ENCODE data around the gene SLC44A4.
"Not testable (repeated sequence)": the region's sequence is repeated elsewhere in the genome, so short reads cannot be mapped to it uniquely, and the experiment has no call there.

SLC44A4 gene

DNA sequence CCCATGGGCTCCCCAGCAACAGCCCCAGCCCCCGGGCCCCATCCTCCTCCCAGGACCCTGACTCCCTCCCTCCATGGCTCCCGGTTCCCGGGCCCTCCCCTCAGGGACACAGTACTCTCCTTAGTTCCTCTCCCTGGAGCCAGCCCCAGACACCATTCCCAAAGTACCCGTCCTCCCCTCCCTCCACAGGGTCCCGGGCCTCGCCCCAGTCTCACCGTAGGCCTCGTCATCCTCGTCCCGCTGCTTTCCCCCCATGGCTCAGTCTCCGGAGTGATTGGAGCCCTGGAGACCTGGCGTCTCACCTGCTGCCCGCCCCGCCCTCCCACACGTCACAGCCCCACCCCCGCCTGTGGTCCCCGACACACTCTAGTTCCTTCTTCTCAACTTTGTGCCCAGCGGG, at the start of gene SLC44A4:
SLC44A4 (minus strand) TSS at position 272 of the 400 bp plus-strand sequence; CDS start at position 255, 17 bp downstream.
- DNase-seq, result no peak

DNA sequence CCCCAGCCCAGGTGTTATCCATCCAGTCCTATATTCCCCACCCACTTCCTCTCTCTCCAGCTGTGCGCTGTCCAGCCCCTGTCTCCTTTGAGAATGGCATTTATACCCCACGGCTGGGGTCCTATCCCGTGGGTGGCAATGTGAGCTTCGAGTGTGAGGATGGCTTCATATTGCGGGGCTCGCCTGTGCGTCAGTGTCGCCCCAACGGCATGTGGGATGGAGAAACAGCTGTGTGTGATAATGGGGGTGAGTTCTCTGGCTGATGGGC, 49.8 kb upstream of the SLC44A4 start:
- DNase-seq, result no peak

DNA sequence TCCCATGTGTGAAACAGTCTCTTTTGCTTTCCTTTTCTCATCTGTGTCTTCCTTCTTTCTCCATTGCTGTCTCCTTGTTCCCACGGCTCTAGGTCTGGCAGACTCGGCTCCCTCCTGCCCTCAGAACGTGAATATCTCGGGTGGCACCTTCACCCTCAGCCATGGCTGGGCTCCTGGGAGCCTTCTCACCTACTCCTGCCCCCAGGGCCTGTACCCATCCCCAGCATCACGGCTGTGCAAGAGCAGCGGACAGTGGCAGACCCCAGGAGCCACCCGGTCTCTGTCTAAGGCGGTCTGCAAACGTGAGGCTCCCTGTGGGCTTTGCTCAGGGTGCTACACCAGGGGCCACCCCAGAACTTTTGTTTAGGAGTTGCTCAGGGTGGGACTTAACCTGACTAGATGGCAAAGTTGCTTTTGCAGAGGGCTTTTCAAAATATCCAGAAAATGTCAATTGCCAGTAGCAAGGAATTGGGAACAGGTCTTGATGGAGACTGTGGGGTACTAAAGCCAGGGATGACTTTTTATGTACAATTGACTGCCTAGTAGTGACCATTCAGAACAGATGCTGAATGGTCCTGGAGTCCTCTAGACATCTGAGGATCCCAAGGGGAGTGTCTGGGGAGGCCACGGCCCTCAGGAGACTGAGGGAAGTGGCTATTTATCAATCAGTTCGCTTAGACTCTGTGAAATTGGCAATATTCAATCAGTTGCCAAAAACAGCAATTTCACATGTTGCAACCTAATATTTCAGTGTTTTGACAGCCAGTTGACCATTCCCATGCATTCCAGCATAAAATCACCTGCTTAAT, 49.3 kb upstream of the SLC44A4 start:
- no peak for DNase-seq

DNA sequence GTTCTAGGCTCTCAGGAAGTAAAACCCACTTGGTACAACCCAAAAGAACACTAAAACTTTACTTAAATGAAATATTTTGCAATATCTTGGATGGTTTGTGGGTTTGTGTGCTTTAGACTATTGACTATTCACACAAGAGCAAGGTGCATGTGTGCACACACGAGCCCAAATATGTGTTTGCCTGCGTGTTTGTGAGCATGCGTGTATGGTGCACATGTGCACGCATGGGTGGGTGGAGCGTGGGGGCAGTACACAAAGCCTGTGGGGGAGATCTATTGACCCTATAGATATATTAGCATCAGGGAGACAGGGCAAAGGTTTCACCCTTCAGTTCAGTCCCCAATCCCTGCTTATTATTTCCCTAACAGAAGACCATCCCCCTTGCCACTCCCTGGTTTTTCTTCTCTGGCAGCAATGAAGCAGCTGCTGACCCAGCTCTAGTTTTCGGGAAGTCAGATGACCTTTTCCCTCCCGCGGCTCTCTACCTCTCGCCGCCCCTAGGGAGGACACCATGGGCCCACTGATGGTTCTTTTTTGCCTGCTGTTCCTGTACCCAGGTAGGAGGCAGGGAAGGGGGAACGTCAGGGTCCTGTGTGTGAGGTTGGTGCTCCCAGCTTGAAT, 48.6 kb upstream of the SLC44A4 start, which contains the start of gene C2:
C2 (plus strand) TSS at position 476 of the 621 bp plus-strand sequence; CDS start at position 512, 36 bp downstream.
- DNase-seq, result no peak

DNA sequence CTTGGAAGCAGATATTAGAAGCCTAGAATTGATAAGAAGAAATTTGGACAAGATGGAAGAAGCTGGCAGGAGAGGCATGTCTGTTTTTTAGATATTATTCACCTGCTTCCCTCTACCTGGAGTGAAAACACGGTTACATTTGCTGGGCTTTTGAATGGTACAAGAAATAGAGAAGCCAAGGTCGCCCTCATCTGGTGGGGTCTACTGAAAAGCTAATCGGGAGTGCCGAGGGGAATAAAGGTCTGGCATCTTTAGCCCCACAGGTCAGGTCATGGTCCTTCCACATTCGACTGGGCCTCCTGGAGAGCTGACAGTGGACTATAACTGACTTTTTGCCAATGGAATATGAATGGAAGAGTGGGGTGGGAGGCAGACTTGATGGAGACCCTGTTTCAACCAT, 44.1 kb upstream of the SLC44A4 start:
- no peak for DNase-seq

DNA sequence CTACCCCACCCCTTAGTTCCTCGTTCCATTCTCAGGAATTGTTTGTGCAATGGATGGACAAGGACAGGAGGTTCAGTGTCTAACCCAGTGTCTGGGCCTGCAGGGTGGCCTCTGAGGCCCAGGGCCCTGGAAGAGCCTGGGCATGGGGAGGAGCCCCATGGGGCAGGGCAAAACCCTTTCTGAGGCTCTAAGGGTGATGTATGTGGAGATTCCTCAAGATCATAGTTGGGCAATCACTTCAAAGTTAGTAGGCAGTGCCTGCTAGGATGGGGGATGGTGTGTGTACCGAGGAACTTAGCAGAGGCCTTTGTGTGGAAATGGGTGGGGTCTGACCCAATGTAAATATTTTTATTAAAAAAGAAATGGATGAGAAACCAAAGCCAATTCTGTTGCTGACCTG, 42.0 kb upstream of the SLC44A4 start:
- no peak for DNase-seq

DNA sequence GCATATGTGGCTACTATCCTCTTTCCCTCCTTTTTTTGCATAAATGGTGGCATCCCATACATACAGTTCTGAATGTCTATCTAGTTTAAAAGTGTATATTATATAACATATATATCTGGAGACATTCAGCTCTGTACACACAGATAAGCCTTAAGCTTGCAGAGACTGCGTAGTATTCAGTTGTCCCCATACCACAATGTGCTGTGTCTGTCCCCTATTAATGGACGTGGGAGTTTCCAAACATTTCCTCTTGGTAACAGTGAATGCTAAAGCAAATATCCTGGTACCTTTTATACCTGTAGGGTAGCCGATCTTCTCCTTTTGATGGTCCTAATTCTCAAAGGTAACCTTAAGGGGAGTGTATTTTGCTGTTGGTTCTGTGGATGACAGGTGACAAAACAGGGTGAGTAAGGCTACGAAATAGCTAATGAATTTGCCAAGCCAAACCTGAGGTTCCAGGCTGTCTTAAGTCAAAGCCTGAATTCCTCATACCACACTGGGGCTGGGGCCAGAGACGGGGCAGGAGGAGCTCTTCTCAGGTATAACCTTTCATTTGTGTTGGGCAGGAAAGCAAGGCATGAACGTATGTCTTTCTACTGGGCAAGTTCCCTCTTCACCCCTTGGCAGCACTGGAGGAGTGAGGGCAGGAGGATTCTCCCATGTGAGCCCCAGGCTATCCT, 41.0 kb upstream of the SLC44A4 start:
- DNase-seq, result no peak

DNA sequence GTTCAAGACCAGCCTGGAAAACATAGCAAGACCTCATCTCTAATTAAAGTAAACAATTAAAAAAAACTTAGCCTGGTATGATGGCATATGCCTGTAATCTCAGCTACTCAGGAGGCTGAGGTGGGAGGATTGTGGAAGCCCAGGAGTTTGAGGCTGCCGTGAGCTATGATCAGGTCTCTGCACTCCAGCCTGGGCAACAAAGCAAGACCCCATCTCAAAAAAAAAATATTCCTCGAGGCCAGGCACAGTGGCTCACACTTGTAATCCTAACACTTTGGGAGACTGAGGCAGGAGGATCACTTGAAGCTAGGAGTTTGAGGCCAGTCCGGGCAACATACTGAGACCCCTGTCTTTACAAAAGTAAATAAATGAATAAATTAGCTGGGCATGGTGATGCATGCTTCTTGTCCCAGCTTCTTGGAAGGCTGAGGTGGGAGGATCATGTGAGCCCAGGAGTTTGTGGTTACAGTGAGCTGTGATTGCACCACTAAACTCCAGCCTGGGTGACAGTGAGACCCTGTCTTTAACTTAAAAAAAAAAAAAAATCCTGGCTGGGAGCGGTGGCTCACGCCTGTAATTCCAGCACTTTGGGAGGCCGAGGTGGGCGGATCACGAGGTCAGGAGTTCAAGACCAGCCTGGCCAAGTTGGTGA, 39.4 kb upstream of the SLC44A4 start:
- no peak for DNase-seq

DNA sequence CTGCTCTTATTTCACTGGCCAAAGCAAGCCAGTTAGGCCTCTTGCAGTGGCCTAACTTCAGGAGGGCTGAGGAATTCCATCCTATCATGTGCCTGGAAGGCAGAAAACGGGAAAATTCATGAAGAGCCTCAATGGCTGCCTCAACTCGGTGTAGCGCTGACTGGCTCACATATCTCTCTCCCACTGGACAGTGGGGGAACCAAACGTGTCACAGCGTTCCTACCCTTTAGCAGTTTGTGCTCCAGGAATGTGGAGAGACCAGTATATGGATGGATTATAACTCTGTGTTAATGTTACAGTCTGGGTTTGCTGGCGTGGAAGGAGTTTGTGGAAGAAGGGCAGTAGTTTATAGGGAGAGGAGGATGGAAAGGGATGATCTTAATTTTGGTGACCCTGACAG, 37.0 kb upstream of the SLC44A4 start:
- DNase-seq, result no peak

DNA sequence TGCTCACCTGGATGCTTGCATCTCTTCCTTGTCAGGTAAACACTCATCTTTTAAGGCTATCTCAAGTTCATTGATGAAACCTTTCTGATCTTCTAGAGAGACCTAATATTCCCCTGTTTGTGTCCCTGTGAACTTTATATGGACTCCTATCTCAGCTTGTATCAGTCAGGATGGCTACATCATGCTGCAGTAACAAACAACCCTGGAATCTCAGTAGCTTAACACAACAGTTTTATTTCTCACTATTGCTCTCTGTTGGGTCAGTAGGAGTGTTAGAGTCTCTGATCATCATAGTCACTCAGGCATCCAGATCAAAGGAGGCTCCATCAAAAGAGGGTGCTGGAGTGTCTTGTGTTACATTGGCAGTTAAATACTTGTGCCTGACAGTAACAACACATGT, 36.6 kb upstream of the SLC44A4 start:
- DNase-seq, result no peak

DNA sequence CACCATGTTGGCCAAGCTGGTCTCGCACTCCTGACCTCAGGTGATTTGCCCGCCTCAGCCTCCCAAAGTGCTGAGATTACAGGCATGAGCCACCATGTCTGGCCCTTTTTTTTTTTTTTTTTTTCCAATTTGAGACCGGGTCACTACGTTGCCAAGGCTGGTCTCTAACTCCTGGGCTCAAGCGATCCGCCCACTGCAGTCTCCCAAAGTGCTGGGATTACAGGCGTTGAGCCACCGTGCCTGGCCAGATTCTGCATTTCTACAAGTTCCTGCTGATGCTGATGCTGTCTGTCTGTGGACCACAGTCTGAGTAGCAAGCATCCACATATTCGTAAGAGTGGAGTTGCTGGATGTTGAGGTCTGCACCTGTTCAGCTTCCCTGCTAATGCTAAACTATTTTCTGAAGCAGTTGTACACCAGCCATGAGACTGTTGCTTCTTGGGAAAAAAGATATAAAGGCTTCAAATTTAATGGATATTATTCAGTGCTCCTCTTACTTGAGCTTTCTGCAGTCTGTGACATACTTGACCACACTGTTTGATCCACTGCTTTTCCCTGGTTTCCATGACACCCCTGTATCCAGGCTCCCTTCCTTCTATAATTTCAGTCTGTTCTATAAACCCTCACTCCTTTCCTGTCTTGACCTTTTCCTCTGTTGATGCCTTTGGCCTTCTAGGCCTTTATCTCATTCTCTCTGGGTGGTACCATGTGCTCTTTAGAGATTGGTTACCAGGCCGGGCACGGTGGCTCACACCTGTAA, 33.2 kb upstream of the SLC44A4 start:
- no peak for DNase-seq

DNA sequence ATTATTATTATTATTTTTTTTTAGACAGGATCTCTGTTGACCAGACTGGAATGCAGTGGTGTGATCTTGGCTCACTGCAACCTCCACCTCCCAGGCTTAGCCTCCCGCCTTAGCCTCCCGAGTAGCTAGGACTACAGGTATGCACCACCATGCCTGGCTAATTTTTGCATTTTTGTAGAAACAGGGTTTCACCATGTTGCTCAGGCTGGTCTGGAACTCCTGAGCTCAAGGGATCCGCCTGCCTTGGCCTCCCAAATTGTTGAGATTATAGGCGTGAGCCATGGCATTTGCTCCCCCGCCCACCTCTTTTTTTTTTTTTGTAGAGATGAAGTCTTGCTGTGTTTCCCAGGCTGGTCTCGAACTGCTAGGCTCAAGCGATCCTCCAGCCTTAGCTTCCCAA, 30.5 kb upstream of the SLC44A4 start:
- DNase-seq, result not testable (repeated sequence)

DNA sequence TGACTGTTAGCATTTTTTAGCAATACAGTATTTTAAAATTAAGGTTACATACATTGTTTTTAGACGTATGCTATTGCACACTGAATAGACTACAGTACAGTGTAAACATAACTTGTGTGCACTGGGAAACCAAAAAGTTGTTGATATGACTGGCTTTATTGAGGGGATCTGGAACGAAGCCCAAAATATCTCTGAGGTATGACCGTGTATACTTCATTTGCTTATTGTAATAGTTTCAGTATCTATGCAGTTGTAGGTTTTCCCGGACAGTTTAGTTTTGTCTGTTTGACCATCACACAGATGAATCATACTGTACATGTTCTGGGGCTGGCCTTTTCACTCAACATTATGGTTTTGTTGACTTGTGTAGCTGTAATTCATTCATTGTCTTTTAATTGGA, 30.0 kb upstream of the SLC44A4 start:
- DNase-seq, result no peak

DNA sequence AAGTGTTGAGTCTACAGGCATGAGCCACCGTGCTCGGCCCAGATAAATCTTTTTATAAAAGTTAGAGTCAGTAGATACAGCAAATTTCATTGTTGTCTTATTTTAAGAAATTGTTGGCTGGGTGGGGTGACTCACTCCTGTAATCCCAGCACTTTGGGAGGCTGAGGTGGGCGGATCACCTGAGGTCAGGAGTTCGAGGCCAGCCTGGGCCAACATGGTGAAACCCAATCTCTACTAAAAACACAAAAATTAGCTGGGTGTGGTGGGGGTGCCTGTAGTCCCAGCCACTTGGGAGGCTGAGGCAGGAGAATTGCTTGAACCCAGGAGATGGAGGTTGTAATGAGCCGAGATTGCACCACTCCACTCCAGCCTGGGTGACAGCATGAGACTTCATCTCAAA, 29.5 kb upstream of the SLC44A4 start:
- DNase-seq, result not testable (repeated sequence)

DNA sequence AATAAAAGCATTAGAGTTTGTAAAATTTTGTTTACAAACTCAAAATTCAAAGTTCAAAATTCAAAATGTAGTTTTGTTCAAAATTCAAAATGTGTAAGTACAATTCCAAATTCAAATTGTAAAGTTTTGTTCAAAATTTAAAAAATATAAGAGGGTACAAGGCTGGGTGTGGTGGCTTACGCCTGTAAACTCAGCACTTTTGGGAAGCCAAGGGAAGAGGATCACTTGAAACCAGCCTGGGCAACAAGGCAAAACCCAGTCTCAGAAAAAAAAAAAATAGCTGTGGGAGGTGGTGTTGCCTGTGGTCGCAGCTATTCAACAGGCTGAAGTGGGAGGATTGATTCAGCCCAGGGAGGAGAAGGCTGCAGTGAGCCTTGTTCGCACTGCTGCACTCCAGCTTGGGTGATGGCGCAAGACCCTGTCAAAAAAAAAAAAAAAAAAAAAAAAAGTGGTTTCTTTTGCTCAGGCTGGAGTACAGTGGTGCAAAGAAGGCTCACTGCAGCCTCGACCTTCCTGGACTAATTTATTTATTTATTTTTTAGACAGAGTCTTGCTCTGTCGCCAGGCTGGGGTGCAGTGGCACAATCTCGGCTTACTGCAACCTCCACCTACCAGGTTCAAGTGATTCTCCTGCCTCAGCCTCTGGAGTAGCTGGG, 28.5 kb upstream of the SLC44A4 start:
- no peak for DNase-seq

DNA sequence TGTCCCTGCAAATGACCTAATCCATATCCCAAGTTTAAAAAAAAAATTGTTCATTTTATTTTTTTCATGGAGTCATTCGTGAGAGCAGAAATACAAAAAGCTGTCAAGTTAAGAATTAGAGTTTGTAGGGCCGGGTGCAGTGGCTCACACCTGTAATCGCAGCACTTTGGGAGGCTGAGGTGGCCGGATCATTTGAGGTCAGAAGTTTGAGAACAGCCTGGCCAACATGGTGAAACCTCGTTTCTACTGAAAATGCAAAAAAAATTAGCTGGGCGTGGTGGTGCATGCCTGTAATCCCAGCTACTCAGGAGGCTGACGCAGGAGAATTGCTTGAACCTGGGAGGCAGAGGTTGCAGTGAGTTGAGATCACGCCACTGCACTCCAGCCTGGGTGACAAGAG, 27.9 kb upstream of the SLC44A4 start:
- DNase-seq, result not testable (repeated sequence)

DNA sequence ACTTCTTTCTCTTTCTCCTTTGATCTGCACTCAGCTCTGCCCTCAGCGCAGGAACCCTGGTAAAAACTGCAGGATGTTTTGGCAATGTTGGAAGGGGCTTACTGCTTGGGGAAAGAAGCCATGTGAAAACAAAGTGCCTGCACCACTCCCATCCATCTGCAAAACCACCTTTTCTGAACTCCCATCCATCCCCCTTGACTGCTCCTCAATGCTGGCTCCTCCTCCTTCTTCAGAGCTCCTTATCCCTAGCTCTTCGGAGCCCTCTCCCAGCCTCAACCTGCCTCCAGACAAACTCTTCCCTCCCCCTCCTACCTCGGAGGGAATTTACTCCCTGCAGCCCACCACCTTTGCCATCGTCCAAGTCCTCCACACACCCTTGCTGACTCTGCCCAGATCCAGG, 27.3 kb upstream of the SLC44A4 start:
- no peak for DNase-seq

DNA sequence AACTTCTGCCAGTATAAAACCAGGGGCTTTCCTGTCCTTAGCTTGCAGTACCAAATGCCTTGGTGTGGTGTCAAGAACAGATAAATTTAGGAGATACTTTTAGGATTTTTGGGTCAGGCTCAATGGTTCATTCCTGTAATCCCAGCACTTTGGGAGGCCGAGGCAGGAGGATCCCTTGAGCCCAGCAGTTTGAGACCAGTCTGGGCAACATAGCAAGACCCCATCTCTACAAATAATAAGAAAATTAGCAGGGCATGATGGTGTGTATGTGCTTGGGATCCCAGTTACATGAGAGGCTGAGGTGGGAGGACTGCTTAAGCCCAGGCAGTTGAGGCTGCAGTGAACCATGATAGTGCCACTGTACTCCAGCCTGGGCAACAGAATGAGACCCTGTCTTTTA, 26.2 kb upstream of the SLC44A4 start:
- DNase-seq, result no peak

DNA sequence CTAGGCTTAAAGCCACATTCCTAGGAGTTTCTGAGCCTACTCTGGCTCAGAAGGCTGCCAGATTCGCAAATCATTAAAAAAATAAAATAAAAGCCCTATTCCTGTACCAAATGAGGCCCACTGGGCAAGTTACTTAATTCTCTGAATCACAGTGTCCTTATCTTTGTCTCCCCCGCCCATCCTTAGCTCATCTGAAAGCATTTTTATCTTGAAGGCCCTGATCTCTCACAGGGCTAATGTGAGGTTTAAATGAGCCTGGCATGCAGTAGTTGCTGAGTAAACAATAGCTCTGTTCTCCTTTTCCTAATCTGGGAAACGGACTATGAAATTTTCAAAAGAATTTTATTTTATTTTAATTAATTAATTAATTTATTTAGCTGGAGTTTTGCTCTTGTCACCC, 25.2 kb upstream of the SLC44A4 start:
- DNase-seq, result no peak

DNA sequence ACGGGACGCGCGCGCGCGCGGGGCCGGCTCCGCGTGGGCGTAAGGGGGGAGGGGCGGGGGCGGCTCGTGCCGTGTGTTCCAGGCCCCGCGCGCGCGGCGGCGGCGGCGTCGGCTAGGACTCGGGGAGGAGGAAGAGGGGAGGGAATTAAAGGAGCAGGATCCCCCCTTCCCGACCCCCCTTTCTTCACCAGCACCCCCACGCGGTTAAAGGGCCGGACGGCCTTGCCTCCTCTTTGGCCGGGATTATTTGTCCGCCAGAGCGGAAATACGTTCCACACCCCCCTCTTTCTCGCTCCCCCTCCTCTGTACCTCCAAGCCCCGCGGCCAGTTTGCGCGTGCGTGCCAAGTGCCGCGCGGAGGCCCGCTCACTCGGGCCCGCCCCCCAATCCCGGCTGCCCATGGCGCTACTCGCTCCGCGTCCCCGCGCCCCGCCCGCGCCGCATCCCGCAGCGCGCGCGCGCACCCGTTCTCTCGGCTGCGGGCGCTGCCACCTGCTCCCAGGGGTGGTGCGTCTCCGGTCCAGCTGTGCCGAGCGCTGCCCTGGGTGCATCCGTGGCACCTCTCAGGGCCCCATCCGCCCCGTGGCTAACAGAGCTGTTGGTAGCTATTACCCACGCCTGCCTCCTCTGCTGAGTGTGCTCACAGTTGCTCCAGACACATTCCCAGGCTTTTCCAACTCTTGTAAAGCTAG, 23.3 kb upstream of the SLC44A4 start, which contains the start of gene ZBTB12:
ZBTB12 (minus strand) TSS at position 134 of the 691 bp plus-strand sequence. CDS start 781 bp downstream, outside the sequence.
- peak; percentile 93 for DNase-seq

DNA sequence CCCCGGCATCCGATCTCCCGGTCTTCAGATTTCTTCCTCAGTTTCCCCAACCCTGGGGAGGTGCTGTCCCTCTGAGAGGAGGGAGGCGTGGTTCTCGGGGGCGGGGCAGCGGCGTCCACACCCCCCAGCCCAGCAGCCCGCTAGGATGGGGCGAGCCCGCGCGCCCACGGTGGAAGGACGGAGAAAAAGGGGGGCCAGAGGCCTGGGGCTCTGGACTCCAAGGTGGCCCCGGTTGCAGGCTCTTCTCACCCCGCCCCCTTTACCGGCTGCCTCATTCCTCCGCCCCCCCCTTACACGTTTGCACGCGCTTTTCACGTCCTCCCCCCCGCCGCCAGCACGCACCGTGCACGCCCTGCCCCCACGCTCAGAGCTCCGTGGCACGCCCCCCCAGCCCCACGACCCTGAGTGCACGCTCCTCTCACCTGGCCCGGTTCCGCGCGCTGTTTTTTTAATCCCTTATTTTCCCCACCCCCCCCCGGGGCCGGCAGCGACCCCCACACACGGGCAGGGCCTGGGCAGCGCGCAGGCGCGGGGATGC, 22.7 kb upstream of the SLC44A4 start:
- peak; percentile 54 for DNase-seq
